NB4 (cell line): Measurements from ENCODE around the gene NPAS3.

Source experiments
- CTCF ChIP-seq: IDR thresholded peaks from one replicate; pipeline ENCODE4 v1.5.1; 2012; ENCODE audit warnings: low read depth, low read length
- MYC ChIP-seq: IDR thresholded peaks from 2 replicates; pipeline ENCODE4 v1.6.1; 2011; ENCODE audit warnings: low read depth, low read length
- POLR2A ChIP-seq: IDR thresholded peaks from 2 replicates; pipeline ENCODE4 v1.6.1; 2011; ENCODE audit warnings: mild to moderate bottlenecking; ENCODE audit not compliant: insufficient read length; ENCODE audit errors: extremely low read depth

GRCh38 chr14:33556382-33557121, 617.9 kb downstream of the NPAS3 start:
- TF ChIP-seq CTCF (no peak), POLR2A (no peak), MYC (no peak)
